ENCODE data around the gene OOEP. TPM values are rescaled to one million over a fixed set of nuclear protein-coding genes. Genes with fewer than 3 reads are reported as not detected.

Gene OOEP
- total and polyA plus RNA-seq, 2 of the 4 experiments (the other 2 are of a cell fraction) = not detected

- peaks cover 6% of the 10 kb centered on the region for H3K27me3 ChIP-seq (ENCODE audit: control insufficient read depth, insufficient read depth, low read length)
- H2AK5ac ChIP-seq (ENCODE audit: low read depth, low read length) = no peak overlapping the region
- peak; percentile 60; the same call in 1 of the 2 replicates for ATAC-seq (ENCODE audit: low read depth)
- no peak overlapping the region for H3K23ac ChIP-seq (ENCODE audit: low read depth, low read length)
- TF ChIP-seq POLR2A (IDR thresholded peaks at IDR 0.05; ENCODE audit: low read depth, low read length) (no peak), CEBPB (IDR thresholded peaks at IDR 0.05; ENCODE audit: low read depth, low read length) (no peak), SMC3 (IDR thresholded peaks at IDR 0.05; ENCODE audit: low read depth, low read length) (no peak), MXI1 (IDR thresholded peaks at IDR 0.05; ENCODE audit: borderline replicate concordance, low read depth, low read length) (no peak), NFE2L2 (IDR thresholded peaks at IDR 0.05; ENCODE audit: low read depth, low read length) (no peak), CHD1 (IDR thresholded peaks at IDR 0.05; ENCODE audit: low read depth, low read length) (no peak)
- TF ChIP-seq, protein P1, sequence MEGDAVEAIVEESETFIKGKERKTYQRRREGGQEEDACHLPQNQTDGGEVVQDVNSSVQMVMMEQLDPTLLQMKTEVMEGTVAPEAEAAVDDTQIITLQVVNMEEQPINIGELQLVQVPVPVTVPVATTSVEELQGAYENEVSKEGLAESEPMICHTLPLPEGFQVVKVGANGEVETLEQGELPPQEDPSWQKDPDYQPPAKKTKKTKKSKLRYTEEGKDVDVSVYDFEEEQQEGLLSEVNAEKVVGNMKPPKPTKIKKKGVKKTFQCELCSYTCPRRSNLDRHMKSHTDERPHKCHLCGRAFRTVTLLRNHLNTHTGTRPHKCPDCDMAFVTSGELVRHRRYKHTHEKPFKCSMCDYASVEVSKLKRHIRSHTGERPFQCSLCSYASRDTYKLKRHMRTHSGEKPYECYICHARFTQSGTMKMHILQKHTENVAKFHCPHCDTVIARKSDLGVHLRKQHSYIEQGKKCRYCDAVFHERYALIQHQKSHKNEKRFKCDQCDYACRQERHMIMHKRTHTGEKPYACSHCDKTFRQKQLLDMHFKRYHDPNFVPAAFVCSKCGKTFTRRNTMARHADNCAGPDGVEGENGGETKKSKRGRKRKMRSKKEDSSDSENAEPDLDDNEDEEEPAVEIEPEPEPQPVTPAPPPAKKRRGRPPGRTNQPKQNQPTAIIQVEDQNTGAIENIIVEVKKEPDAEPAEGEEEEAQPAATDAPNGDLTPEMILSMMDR (conservative IDR thresholded peaks at IDR 0.05; ENCODE audit: low read depth, low read length) = no peak
- H2AFZ ChIP-seq (replicated peaks; ENCODE audit: low read length, poor library complexity) = no peak overlapping the region
- ChIA-PET CTCF (no interaction called here), POLR2A (ENCODE audit: unreplicated experiment) (no interaction called here)
- no peak overlapping the region for H3K14ac ChIP-seq (replicated peaks; ENCODE audit: low read depth, low read length)
- H4K91ac ChIP-seq (ENCODE audit: insufficient read depth, low read depth, low read length) = no peak overlapping the region
- H3K4ac ChIP-seq (ENCODE audit: low read depth, low read length) = no peak overlapping the region
- no peaks in the 10 kb centered on the region for H3K9me3 ChIP-seq (ENCODE audit: control insufficient read depth, insufficient read depth, low read length)
- H2BK120ac ChIP-seq (ENCODE audit: low read depth, low read length) = no peak overlapping the region
- DNase-seq = peak; percentile 59
- peaks cover 2% of the 10 kb centered on the region; the same call in 1 of the 2 replicates for H3K4me1 ChIP-seq (ENCODE audit: control insufficient read depth, insufficient read depth, low read length)
- no peak overlapping the region for H2AK9ac ChIP-seq (replicated peaks; ENCODE audit: low read depth, low read length, poor library complexity)
- no peak overlapping the region for H2BK5ac ChIP-seq (ENCODE audit: low read depth, low read length, poor library complexity, severe bottlenecking)
- H3K4me3 ChIP-seq (ENCODE audit: insufficient read depth, low read depth, low read length) = no peak overlapping the region
- H3K36me3 ChIP-seq (ENCODE audit: control insufficient read depth, insufficient read depth, low read length) = no peaks in the 10 kb centered on the region
- H2BK20ac ChIP-seq (ENCODE audit: low read depth, low read length) = no peak overlapping the region
- no peak overlapping the region for H3K18ac ChIP-seq (ENCODE audit: low read depth, low read length)
- no peaks in the 10 kb centered on the region for H3K79me1 ChIP-seq (ENCODE audit: low read depth in 1 of 2, low read length in 2 of 2)
- H2BK15ac ChIP-seq (ENCODE audit: low read depth, low read length) = no peak overlapping the region
- no peaks in the 10 kb centered on the region for H3K9me1 ChIP-seq (ENCODE audit: insufficient read depth, low read length)
- H4K8ac ChIP-seq (ENCODE audit: low read depth in 2 of 2, low read length in 2 of 2) = no peak overlapping the region
- BruUV-seq (replicated peaks) = no TSS peak
- no peak overlapping the region for H4K5ac ChIP-seq (ENCODE audit: low read depth, low read length)
- H4K20me1 ChIP-seq (ENCODE audit: insufficient read depth, low read length) = no peaks in the 10 kb centered on the region
- WGBS, 2 experiments (ENCODE audit: extremely low coverage in 2 of 2, insufficient read length in 1 of 2) = no CpG with 5 or more reads among the region's 2 CpGs
- H3K27ac ChIP-seq (ENCODE audit: insufficient read depth, low read length) = no peak overlapping the region
- no peak overlapping the region for H3K4me2 ChIP-seq (ENCODE audit: low read depth, low read length)
- dilution Hi-C loops (cut with HindIII; ENCODE audit: low sequenced_read_pairs, unreplicated experiment) = no loop called here
- no peak overlapping the region for H3K56ac ChIP-seq (ENCODE audit: extremely low read depth, insufficient read depth, low read length)
- intact Hi-C loops (cut with micrococcal nuclease) = no loop called here
- no peak overlapping the region for H3K9ac ChIP-seq (ENCODE audit: low read depth, low read length)
- in situ Hi-C loops (cut with MboI; ENCODE audit: low sequenced_read_pairs) = loop anchor here (25.0 kb wide), 1 partner anchor 928 kb away; no protein-coding TSS in a partner anchor
These were observed 29.6 kb downstream of the OOEP start for GRCh38 chr6:73340048-73340447.
